Panc1 (cell line): ENCODE results near the gene EDDM3A.

Experiments used
- TCF7L2 ChIP-seq: IDR thresholded peaks from 2 replicates; pipeline ENCODE4 v1.6.1; 2011; ENCODE audit warnings: mild to moderate bottlenecking, low read depth, low read length, inconsistent platforms
- TF ChIP-seq, protein P1 (sequence below): fragments of 450-650 bp; IDR thresholded peaks from 2 replicates; pipeline ENCODE4 v1.5.1; 2017; ENCODE audit warnings: mild to moderate bottlenecking

DNA sequence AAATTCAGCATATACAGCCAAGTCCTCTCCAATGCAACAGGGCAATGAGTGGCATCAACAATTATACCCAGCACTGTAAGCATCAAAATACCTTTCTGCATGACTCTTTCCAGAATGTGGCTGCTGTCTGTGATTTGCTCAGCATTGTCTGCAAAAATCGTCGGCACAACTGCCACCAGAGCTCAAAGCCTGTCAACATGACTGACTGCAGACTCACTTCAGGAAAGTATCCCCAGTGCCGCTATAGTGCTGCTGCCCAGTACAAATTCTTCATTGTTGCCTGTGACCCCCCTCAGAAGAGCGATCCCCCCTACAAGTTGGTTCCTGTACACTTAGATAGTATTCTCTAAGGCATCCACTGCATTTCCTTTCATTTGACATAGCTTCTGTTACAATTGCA is 36.1 kb downstream of the EDDM3A start:
- TF ChIP-seq, protein P1, sequence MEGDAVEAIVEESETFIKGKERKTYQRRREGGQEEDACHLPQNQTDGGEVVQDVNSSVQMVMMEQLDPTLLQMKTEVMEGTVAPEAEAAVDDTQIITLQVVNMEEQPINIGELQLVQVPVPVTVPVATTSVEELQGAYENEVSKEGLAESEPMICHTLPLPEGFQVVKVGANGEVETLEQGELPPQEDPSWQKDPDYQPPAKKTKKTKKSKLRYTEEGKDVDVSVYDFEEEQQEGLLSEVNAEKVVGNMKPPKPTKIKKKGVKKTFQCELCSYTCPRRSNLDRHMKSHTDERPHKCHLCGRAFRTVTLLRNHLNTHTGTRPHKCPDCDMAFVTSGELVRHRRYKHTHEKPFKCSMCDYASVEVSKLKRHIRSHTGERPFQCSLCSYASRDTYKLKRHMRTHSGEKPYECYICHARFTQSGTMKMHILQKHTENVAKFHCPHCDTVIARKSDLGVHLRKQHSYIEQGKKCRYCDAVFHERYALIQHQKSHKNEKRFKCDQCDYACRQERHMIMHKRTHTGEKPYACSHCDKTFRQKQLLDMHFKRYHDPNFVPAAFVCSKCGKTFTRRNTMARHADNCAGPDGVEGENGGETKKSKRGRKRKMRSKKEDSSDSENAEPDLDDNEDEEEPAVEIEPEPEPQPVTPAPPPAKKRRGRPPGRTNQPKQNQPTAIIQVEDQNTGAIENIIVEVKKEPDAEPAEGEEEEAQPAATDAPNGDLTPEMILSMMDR: no peak
- TF ChIP-seq TCF7L2: no peak
